Esophagus muscularis mucosa (tissue), 3 donors: ENCODE measurements around the gene P2RY11.

Experiments used
- POLR2A ChIP-seq: fragments of 450-650 bp; IDR thresholded peaks from one replicate; pipeline ENCODE4 v1.6.1; 2017; ENCODE audit warnings: antibody characterized with exemption, moderate library complexity, mild to moderate bottlenecking, low read depth
- TF ChIP-seq, protein P1 (sequence below), 3 experiments: fragments of 200-600 bp in 2 of 3; fragments of 450-650 bp in 1 of 3; sonication (generic) in 2 of 3; IDR thresholded peaks; one replicate each; pipeline ENCODE4 v1.5.1; 2017 to 2019; ENCODE audit warnings: antibody characterized with exemption in 3 of 3, mild to moderate bottlenecking in 2 of 3, moderate library complexity in 1 of 3

- TF ChIP-seq, protein P1, sequence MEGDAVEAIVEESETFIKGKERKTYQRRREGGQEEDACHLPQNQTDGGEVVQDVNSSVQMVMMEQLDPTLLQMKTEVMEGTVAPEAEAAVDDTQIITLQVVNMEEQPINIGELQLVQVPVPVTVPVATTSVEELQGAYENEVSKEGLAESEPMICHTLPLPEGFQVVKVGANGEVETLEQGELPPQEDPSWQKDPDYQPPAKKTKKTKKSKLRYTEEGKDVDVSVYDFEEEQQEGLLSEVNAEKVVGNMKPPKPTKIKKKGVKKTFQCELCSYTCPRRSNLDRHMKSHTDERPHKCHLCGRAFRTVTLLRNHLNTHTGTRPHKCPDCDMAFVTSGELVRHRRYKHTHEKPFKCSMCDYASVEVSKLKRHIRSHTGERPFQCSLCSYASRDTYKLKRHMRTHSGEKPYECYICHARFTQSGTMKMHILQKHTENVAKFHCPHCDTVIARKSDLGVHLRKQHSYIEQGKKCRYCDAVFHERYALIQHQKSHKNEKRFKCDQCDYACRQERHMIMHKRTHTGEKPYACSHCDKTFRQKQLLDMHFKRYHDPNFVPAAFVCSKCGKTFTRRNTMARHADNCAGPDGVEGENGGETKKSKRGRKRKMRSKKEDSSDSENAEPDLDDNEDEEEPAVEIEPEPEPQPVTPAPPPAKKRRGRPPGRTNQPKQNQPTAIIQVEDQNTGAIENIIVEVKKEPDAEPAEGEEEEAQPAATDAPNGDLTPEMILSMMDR (IDR thresholded peaks at IDR 0.05): no peak
- TF ChIP-seq POLR2A: no peak
Observed at GRCh38 chr19:10113964-10114650, 2.6 kb downstream of the P2RY11 start.
